HCT116 (cell line): ENCODE data around the gene CPA4. TPM values are rescaled to one million over a fixed set of nuclear protein-coding genes. Genes with fewer than 3 reads are reported as not detected.
A peak's percentile ranks its signal among the peaks of the same experiment; 100 is the strongest.

Experiments
- ATAC-seq: fragments of 200-7000 bp; cut with Tn5 transposase; 2 replicates; pipeline ENCODE4 v1.9.1; 2020; ENCODE audit warnings: mild to moderate bottlenecking, moderate library complexity
- BruUV-seq: library from RNA; stranded (reverse); fragments of 400-500 nt; replicated peaks from 2 replicates; lab custom pipeline; 2021; lab: Mats Ljungman, UMichigan
- CTCF ChIA-PET: fragments of 300-600 bp; sonication (Branson Sonifier 250); formaldehyde crosslinking; loops from one replicate; lab custom pipeline; 2021; ENCODE audit warnings: antibody characterized with exemption; lab: Charles Lee
- POLR2A ChIA-PET: fragments of 300-600, 350-600 bp; sonication (Branson Sonifier 250); formaldehyde crosslinking; loops from one replicate; lab custom pipeline; 2021; ENCODE audit warnings: antibody characterized with exemption; lab: Charles Lee
- RAD21 ChIA-PET, 2 experiments: fragments of 300-600 bp; sonication (Branson Sonifier 250); formaldehyde crosslinking; loops; one replicate each; lab custom pipeline; 2023; ENCODE audit warnings: low total read pairs in 2 of 2; ENCODE audit not compliant: uncharacterized antibody in 2 of 2, unreplicated experiment in 2 of 2, low non-redundant PET in 1 of 2; lab: Charles Lee
- DNase-seq: peaks from one replicate; pipeline ENCODE4 v3.0.0-alpha.2; 2010; ENCODE audit warnings: low read depth, low spot score
- H2AFZ ChIP-seq: fragments of 200-600 bp; shearing (Covaris generic), sonication (generic); 2 replicates; pipeline ENCODE4 v1.6.1; 2017; ENCODE audit warnings: low read depth, mixed run types, mixed read lengths, antibody characterized with exemption, low read length; ENCODE audit not compliant: poor library complexity, severe bottlenecking
- H3K27ac ChIP-seq: 2 replicates; pipeline ENCODE4 v1.5.1; 2012; ENCODE audit warnings: low read depth, low read length
- H3K27me3 ChIP-seq: fragments of 200-600 bp; sonication (generic); 2 replicates; pipeline ENCODE4 v1.6.1; 2016; ENCODE audit warnings: mixed run types, low read length, mixed read lengths; ENCODE audit not compliant: insufficient read depth
- H3K36me3 ChIP-seq, 2 experiments: fragments of 200-500 bp in 1 of 2; fragments of 200-600 bp in 1 of 2; sonication (Bioruptor generic) in 1 of 2; sonication (generic) in 1 of 2; 2 replicates each; pipeline versions ENCODE4 v1.5.1 to v1.6.1; 2014 to 2016; ENCODE audit warnings: low read length in 2 of 2, inconsistent platforms in 1 of 2, mixed read lengths in 1 of 2, mixed run types in 1 of 2; ENCODE audit not compliant: insufficient read depth in 2 of 2, control insufficient read depth in 1 of 2
- H3K4me1 ChIP-seq, 2 experiments: fragments of 200-600 bp in 1 of 2; sonication (generic) in 1 of 2; 2 replicates each; pipeline versions ENCODE4 v1.5.1 to v1.6.1; 2012 to 2017; ENCODE audit warnings: low read length in 2 of 2, inconsistent platforms in 1 of 2, mild to moderate bottlenecking in 1 of 2, mixed read lengths in 1 of 2, mixed run types in 1 of 2, moderate library complexity in 1 of 2; ENCODE audit not compliant: insufficient read depth in 2 of 2, control insufficient read depth in 1 of 2
- H3K4me2 ChIP-seq: fragments of 200-600 bp; sonication (generic); 2 replicates; pipeline ENCODE4 v1.6.1; 2017; ENCODE audit warnings: mixed run types, low read length, mixed read lengths
- H3K4me3 ChIP-seq, 2 experiments: fragments of 200-600 bp in 1 of 2; sonication (generic) in 1 of 2; replicated peaks in 1 of 2; 2 replicates each; pipeline ENCODE4 v1.5.1; 2011 to 2016; ENCODE audit warnings: low read length in 2 of 2, control low read depth in 1 of 2, low read depth in 1 of 2, mild to moderate bottlenecking in 1 of 2, mixed read lengths in 1 of 2, mixed run types in 1 of 2
- H3K79me2 ChIP-seq: fragments of 200-600 bp; sonication (generic); 2 replicates; pipeline ENCODE4 v1.6.1; 2017; ENCODE audit warnings: mild to moderate bottlenecking, mixed run types, low read length, moderate library complexity, mixed read lengths; ENCODE audit not compliant: insufficient read depth
- H3K9ac ChIP-seq: fragments of 200-600 bp; sonication (generic); 2 replicates; pipeline ENCODE4 v1.6.1; 2016; ENCODE audit warnings: low read length, mixed read lengths
- H3K9me2 ChIP-seq: fragments of 200-600 bp; sonication (generic), shearing (Covaris generic); 2 replicates; pipeline ENCODE4 v1.6.1; 2017; ENCODE audit warnings: mixed run types, mild to moderate bottlenecking, moderate library complexity; ENCODE audit not compliant: insufficient read depth
- H3K9me3 ChIP-seq, 2 experiments: fragments of 200-500 bp in 1 of 2; fragments of 200-600 bp in 1 of 2; sonication (Bioruptor generic) in 1 of 2; sonication (generic) in 1 of 2; 2 replicates each; pipeline ENCODE4 v1.6.1; 2014 to 2017; ENCODE audit warnings: low read length in 2 of 2, mixed read lengths in 2 of 2, inconsistent platforms in 1 of 2, low read depth in 1 of 2, mild to moderate bottlenecking in 1 of 2, mixed run types in 1 of 2, moderate library complexity in 1 of 2; ENCODE audit not compliant: control insufficient read depth in 1 of 2, insufficient read depth in 1 of 2
- H4K20me1 ChIP-seq: fragments of 200-600 bp; sonication (generic), shearing (Covaris generic); 2 replicates; pipeline ENCODE4 v1.6.1; 2017; ENCODE audit warnings: mixed run types, mild to moderate bottlenecking, moderate library complexity; ENCODE audit not compliant: insufficient read depth
- CBX3 ChIP-seq: IDR thresholded peaks from 2 replicates; pipeline ENCODE4 v1.6.1; 2012; ENCODE audit warnings: low read depth
- intact Hi-C: fragments of 100-400 bp; cut with micrococcal nuclease; formaldehyde crosslinking; loops from 2 replicates; pipeline ENCODE4 v1.10.0; 2022
- total RNA-seq: library from RNA; stranded (reverse); gene quantifications from one replicate; pipeline ENCODE4 v1.2.1, GENCODE V29; 2021; ENCODE audit not compliant: unreplicated experiment
- TF ChIP-seq, protein P1 (sequence below), 3 experiments: fragments of 200-600 bp in 1 of 3; sonication (generic) in 1 of 3; IDR thresholded peaks in 2 of 3; conservative IDR thresholded peaks in 1 of 3; 2 replicates each; pipeline ENCODE4 v1.5.1; 2012 to 2017; ENCODE audit warnings: low read depth in 2 of 3, low read length in 2 of 3, antibody characterized with exemption in 1 of 3, borderline replicate concordance in 1 of 3, control low read depth in 1 of 3, mild to moderate bottlenecking in 1 of 3, mixed read lengths in 1 of 3, mixed run types in 1 of 3, moderate library complexity in 1 of 3; ENCODE audit not compliant: insufficient read depth in 1 of 3
- TF ChIP-seq, protein P2 (sequence below): IDR thresholded peaks from 2 replicates; pipeline ENCODE4 v1.6.1; 2012; ENCODE audit warnings: low read depth

The CPA4 gene
- total RNA-seq, 1 experiment from 2014 or later = 38.7 TPM

DNA sequence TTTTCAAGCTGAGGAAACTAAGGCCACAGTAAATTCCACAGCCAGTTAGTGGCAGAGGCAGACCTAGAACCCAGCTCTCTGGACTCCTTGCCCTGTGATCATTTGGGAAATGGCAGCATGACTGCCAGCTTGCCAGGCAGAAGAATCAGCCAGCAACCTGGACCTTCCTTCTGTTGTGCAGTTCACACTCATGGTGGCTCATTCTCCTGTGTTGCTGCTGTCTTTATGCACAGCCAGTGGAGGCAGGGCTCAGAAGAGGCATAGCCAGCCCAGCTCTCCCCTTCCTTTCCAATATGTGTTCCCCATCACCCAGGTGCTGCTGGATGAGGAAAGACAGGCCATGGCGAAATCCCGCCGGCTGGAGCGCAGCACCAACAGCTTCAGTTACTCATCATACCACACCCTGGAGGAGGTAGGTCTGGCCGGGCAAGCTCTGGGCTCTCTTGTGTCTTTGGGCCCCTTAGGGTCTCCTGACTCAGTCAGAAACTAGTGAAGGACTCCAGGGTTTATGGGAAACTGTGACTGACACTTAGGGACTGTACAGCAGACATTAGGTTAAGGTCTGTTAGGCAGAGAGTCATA is 66.4 kb downstream of the CPA4 start:
- Histone ChIP-seq H3K4me1 (peaks cover 35 to 51% of the 10 kb centered on the region in 2 experiments), H4K20me1 (no peaks in the 10 kb centered on the region)
- BruUV-seq = no TSS peak
- TF ChIP-seq, protein P1, sequence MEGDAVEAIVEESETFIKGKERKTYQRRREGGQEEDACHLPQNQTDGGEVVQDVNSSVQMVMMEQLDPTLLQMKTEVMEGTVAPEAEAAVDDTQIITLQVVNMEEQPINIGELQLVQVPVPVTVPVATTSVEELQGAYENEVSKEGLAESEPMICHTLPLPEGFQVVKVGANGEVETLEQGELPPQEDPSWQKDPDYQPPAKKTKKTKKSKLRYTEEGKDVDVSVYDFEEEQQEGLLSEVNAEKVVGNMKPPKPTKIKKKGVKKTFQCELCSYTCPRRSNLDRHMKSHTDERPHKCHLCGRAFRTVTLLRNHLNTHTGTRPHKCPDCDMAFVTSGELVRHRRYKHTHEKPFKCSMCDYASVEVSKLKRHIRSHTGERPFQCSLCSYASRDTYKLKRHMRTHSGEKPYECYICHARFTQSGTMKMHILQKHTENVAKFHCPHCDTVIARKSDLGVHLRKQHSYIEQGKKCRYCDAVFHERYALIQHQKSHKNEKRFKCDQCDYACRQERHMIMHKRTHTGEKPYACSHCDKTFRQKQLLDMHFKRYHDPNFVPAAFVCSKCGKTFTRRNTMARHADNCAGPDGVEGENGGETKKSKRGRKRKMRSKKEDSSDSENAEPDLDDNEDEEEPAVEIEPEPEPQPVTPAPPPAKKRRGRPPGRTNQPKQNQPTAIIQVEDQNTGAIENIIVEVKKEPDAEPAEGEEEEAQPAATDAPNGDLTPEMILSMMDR (IDR thresholded peaks at IDR 0.05 in 2 of 3, conservative IDR thresholded peaks at IDR 0.05 in 1 of 3; ENCODE audit: borderline replicate concordance in 1 of 3, insufficient read depth in 1 of 3, low read depth in 2 of 3, low read length in 2 of 3) = no peak
- TF ChIP-seq CBX3 = peak; percentile 86; the same call in 1 of the 2 replicates
- TF ChIP-seq, protein P2, sequence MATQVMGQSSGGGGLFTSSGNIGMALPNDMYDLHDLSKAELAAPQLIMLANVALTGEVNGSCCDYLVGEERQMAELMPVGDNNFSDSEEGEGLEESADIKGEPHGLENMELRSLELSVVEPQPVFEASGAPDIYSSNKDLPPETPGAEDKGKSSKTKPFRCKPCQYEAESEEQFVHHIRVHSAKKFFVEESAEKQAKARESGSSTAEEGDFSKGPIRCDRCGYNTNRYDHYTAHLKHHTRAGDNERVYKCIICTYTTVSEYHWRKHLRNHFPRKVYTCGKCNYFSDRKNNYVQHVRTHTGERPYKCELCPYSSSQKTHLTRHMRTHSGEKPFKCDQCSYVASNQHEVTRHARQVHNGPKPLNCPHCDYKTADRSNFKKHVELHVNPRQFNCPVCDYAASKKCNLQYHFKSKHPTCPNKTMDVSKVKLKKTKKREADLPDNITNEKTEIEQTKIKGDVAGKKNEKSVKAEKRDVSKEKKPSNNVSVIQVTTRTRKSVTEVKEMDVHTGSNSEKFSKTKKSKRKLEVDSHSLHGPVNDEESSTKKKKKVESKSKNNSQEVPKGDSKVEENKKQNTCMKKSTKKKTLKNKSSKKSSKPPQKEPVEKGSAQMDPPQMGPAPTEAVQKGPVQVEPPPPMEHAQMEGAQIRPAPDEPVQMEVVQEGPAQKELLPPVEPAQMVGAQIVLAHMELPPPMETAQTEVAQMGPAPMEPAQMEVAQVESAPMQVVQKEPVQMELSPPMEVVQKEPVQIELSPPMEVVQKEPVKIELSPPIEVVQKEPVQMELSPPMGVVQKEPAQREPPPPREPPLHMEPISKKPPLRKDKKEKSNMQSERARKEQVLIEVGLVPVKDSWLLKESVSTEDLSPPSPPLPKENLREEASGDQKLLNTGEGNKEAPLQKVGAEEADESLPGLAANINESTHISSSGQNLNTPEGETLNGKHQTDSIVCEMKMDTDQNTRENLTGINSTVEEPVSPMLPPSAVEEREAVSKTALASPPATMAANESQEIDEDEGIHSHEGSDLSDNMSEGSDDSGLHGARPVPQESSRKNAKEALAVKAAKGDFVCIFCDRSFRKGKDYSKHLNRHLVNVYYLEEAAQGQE = no peak
- TF ChIP-seq, all 23 proteins: peak for 1
- ATAC-seq (no peak), DNase-seq (no peak)
- Histone ChIP-seq H2AFZ (no peak overlapping the region), H3K27me3 (no peaks in the 10 kb centered on the region), H3K27ac (no peak overlapping the region), H3K79me2 (no peaks in the 10 kb centered on the region), H3K9me2 (no peaks in the 10 kb centered on the region), H3K4me3 (no peak overlapping the region), H3K36me3 (no peaks in the 10 kb centered on the region), H3K4me2 (no peak overlapping the region), H3K9ac (no peak overlapping the region), H3K9me3 (peaks cover 0 to 21% of the 10 kb centered on the region in 2 experiments; a peak in 1 of 4 replicates)
- ChIA-PET POLR2A (no interaction called here), RAD21 (no interaction called here), CTCF (no interaction called here)
- intact Hi-C loops = loop anchor here (5.0 kb wide), 1 partner anchor 67 kb away; the partner anchor contains the start of gene CPA4
